Measurements from ENCODE around the gene USP2. TPM values are rescaled to one million over a fixed set of nuclear protein-coding genes. Genes with fewer than 3 reads are reported as not detected.

USP2 gene
- total RNA-seq, 1 donor from 2014 or later = 0.63 TPM

GRCh38 chr11:119368121-119369034, 13.1 kb downstream of the USP2 start:
- DNase-seq (ENCODE audit: low read depth) = no peak
- TF ChIP-seq CTCF (conservative IDR thresholded peaks at IDR 0.05; ENCODE audit: low read depth, low read length) = no peak
- peak overlapping the region; percentile 13 for H3K4me3 ChIP-seq (ENCODE audit: low read depth, low read length)

- TF ChIP-seq CTCF (conservative IDR thresholded peaks at IDR 0.05; ENCODE audit: low read depth, low read length) = no peak
- DNase-seq (ENCODE audit: low read depth) = no peak
- H3K4me3 ChIP-seq (ENCODE audit: low read depth, low read length) = no peak overlapping the region
These were observed 13.8 kb downstream of the USP2 start for GRCh38 chr11:119367661-119368120.

- TF ChIP-seq CTCF (conservative IDR thresholded peaks at IDR 0.05; ENCODE audit: low read depth, low read length) = no peak
- DNase-seq (ENCODE audit: low read depth) = no peak
- no peak overlapping the region for H3K4me3 ChIP-seq (ENCODE audit: low read depth, low read length)
These were observed 14.5 kb downstream of the USP2 start for GRCh38 chr11:119366690-119367620.

GRCh38 chr11:119365071-119365591, 16.4 kb downstream of the USP2 start:
- no peak for DNase-seq (ENCODE audit: low read depth)
- TF ChIP-seq CTCF (conservative IDR thresholded peaks at IDR 0.05; ENCODE audit: low read depth, low read length) = no peak
- no peak overlapping the region for H3K4me3 ChIP-seq (ENCODE audit: low read depth, low read length)

GRCh38 chr11:119363851-119364590, 17.5 kb downstream of the USP2 start:
- DNase-seq (ENCODE audit: low read depth) = no peak
- TF ChIP-seq CTCF (conservative IDR thresholded peaks at IDR 0.05; ENCODE audit: low read depth, low read length) = no peak
- peak overlapping the region; percentile 67 for H3K4me3 ChIP-seq (ENCODE audit: low read depth, low read length)

Measured in epithelial cell of proximal tubule (primary cell).